Stimulated activated CD8-positive, alpha-beta memory T cell treated with anti-CD3 and anti-CD28 coated beads, Interleukin-12 subunit alpha, Interleukin-12 subunit beta, amount 100 ng/mL, for 24 hours (primary cell): ENCODE results near the gene BMP7.
"Not testable (repeated sequence)": the region's sequence is repeated elsewhere in the genome, so short reads cannot be mapped to it uniquely, and the experiment has no call there.

Experiments
- DNase-seq: peaks from one replicate; pipeline ENCODE4 v3.0.0-alpha.2; 2020; ENCODE audit errors: extremely low read depth

The BMP7 gene

GRCh38 chr20:57167971-57168701 is 98.3 kb downstream of the BMP7 start:
- no peak for DNase-seq

- no peak for DNase-seq
Measured at GRCh38 chr20:57167292-57167655, 99.2 kb downstream of the BMP7 start.

- no peak for DNase-seq
Measured at GRCh38 chr20:57166568-57167291, 99.7 kb downstream of the BMP7 start.

- no peak for DNase-seq
Measured at GRCh38 chr20:57165427-57166004, 100.9 kb downstream of the BMP7 start.

- no peak for DNase-seq
Measured at GRCh38 chr20:57164872-57165271, 101.6 kb downstream of the BMP7 start.

- DNase-seq, result no peak
Measured at GRCh38 chr20:57163041-57163440, 103.4 kb downstream of the BMP7 start.

GRCh38 chr20:57162362-57162652 is 104.1 kb downstream of the BMP7 start:
- DNase-seq, result no peak

GRCh38 chr20:57161478-57162361 is 104.7 kb downstream of the BMP7 start:
- no peak for DNase-seq

GRCh38 chr20:57160985-57161384 is 105.5 kb downstream of the BMP7 start:
- no peak for DNase-seq

- DNase-seq, result no peak
Measured at GRCh38 chr20:57159945-57160610, 106.4 kb downstream of the BMP7 start.

- no peak for DNase-seq
Measured at GRCh38 chr20:57159193-57159851, 107.1 kb downstream of the BMP7 start.

GRCh38 chr20:57158474-57158873 is 108.0 kb downstream of the BMP7 start:
- no peak for DNase-seq

GRCh38 chr20:57157787-57158186 is 108.7 kb downstream of the BMP7 start:
- not testable (repeated sequence) for DNase-seq

- DNase-seq, result no peak
Measured at GRCh38 chr20:57157106-57157691, 109.2 kb downstream of the BMP7 start.

GRCh38 chr20:57156011-57156729 is 110.3 kb downstream of the BMP7 start:
- no peak for DNase-seq

- DNase-seq, result no peak
Measured at GRCh38 chr20:57155415-57155814, 111.0 kb downstream of the BMP7 start.

- no peak for DNase-seq
Measured at GRCh38 chr20:57153238-57153905, 113.1 kb downstream of the BMP7 start.

GRCh38 chr20:57152557-57152956 is 113.9 kb downstream of the BMP7 start:
- DNase-seq, result no peak

GRCh38 chr20:57150559-57150958 is 115.9 kb downstream of the BMP7 start:
- DNase-seq, result no peak

- no peak for DNase-seq
Measured at GRCh38 chr20:57148263-57148662, 118.2 kb downstream of the BMP7 start.
